HG02852 (cell line): ENCODE results near the gene LRRC36.
A peak's percentile ranks its signal among the peaks of the same experiment; 100 is the strongest.
"Not testable (repeated sequence)": the region's sequence is repeated elsewhere in the genome, so short reads cannot be mapped to it uniquely, and the experiment has no call there.

Source experiments
- ATAC-seq: cut with Tn5 transposase; IDR thresholded peaks from one replicate; pipeline ENCODE4 v1.9.1; 2021; ENCODE audit warnings: mild to moderate bottlenecking, moderate library complexity; ENCODE audit not compliant: unreplicated experiment

LRRC36 gene

DNA sequence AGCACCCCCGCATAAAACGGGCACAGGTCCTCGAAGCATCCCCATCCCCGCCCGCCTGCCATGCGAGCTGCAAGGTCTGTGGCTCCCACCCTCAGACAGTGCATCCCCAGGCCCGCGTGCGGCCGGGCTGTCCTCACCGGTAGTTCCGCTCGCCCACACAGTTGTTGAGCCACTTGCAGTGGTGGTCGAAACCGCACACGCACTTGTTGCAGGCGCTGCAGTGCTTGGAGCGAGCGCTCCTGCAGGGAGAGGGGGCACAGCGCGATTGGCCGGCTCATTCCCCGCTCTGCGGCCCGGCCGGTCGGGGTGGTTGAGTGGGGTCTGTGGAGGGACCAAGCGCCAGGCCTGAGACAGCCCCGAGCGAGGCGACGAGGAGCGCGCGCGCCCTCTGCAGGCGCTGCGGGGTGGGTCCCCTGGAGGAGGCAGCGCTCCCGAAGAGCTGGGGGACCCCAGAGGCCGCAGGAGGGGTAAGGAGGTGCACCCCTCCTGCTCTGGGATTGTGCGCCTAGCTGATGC, 72.7 kb downstream of the LRRC36 start:
- no peak for ATAC-seq

DNA sequence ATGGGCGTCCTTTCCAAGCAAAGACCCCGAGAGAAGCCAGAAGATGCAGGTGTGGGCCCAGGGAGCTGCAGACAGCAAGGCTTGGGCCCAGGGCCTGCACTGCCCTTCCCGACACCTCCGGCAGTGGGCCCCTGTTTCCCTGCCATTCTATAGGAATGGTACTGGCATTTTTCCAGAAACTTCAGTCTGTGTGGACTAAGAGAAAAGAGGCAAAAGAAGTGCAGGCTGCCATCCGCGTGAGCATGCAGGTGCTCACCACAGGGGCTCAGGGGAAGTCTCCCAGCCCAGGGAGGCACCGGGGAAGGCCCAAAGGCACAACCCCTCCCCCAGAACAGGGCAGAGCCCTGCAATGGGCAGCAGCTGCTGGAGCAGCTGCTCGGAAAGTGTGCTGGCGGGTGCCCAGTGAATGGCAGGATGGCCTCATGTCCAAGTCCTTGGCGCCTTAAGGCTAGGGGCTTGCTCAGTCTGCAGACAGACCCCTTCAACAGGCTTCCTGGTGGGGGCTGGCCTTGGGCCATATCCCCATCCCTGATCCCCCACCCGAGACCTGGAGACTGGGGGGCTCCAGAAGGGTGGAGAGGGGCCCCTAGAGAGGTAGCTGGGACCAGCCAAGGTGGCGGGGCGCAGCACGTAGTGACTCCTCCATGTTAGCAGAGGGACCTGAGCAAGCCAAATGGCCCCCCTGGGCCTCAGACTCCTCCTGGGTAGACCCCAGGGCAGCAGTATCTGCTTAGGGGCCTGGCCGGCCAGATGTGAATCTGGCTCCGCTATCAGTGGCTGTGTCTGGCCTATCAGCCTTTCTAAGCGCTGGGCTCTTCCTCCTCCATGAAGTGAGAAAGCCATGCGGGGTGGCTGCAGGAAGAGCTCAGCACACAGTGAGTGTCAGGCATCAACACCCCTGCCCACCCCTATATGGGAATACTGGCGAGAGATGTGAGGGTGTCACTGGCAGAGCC, 73.4 kb downstream of the LRRC36 start:
- ATAC-seq, result no peak

- no peak for ATAC-seq
Observed at GRCh38 chr16:67400901-67401300, 74.3 kb downstream of the LRRC36 start.

DNA sequence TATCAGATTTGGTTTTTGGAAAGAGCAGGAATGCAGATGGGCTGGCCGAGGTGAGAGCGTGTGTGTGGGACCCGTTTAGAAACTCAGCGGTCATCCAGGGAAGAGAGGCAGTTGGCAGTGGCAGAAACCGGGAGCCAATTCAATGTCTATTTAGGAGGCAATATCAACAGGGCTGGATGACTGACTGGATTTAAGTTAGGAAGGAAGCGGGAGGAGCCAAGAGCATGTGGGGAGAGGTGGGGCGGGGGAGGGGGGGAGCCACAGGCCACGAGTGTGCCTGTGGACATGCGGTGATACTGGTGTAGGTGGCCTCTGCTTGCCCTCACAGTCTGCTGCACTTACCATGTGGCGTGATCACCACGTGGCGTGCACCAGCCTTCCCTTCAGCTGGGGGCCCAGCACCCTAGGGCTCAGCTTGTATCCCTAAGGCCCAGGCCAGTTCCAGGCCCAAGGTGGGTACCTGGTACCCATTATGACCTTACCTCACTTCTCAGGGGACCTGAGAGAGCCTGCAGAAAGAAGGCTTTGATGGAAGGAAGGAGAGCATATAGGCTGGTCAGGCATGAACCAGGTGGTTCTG, 77.5 kb downstream of the LRRC36 start:
- no peak for ATAC-seq

GRCh38 chr16:67404740-67405226, 78.2 kb downstream of the LRRC36 start:
- no peak for ATAC-seq

DNA sequence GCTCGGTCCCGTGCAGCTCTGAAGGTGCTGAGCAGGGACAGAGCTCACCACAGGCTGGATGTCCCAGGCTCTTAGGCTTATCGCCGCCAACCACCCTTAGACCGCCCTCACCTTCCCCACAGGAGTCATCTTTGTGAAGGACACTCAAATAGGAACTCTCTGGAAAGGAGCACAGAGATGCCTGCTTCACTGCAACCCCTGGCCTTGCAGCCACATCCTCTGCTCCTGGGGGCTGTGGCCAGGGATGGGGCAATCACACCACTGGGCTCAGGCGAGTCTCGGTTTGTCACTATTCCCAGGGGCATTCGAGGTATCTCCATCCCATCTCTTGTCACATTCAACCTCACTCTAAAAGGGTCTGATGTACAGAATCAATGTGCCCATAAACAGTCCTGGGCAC, 78.7 kb downstream of the LRRC36 start:
- ATAC-seq, result no peak

GRCh38 chr16:67406111-67406971, 79.7 kb downstream of the LRRC36 start:
- no peak for ATAC-seq

- ATAC-seq, result no peak
Observed at GRCh38 chr16:67407176-67407787, 80.7 kb downstream of the LRRC36 start.

GRCh38 chr16:67407788-67408452, 81.3 kb downstream of the LRRC36 start:
- no peak for ATAC-seq

- no peak for ATAC-seq
Observed at GRCh38 chr16:67409631-67410030, 83.0 kb downstream of the LRRC36 start.

GRCh38 chr16:67411339-67411738, 84.7 kb downstream of the LRRC36 start:
- no peak for ATAC-seq

DNA sequence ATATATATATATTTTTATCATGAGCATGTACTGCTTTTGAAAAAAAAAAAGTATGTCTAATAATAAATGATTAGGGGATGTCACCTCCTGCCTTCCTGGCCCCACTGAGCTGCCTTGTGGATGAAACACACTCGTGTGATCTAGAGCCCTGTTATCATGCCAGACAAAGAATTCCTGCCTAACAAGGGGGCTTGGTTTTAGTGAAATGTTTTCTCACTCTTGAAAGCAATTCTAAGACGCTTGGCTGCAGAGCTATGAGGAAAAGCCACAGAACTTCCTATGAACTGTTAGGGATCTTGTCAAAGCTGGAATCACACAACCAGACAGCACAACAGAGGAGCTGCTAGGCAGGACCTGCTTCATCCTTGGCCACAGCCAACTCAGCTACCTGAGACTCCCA, 85.7 kb downstream of the LRRC36 start:
- ATAC-seq, result no peak

- no peak for ATAC-seq
Observed at GRCh38 chr16:67413978-67414911, 87.6 kb downstream of the LRRC36 start.

DNA sequence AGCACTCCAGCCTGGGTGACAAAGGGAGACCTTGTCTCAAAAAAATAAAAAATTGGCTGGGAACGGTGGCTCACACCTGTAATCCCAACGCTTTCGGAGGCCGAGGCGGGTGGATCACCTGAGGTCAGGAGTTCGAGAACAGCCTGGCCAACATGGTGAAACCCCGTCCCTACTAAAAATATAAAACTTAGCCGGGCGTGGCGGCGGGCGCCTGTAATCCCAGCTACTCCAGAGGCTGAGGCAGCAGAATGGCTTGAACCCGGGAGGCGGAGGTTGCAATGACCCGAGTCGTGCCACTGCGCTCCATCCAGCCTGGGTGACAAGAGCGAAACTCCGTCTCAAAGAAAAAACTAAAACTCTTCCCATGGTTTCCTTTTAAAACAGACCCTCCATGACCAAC, 88.8 kb downstream of the LRRC36 start:
- not testable (repeated sequence) for ATAC-seq

GRCh38 chr16:67415872-67416793, 89.5 kb downstream of the LRRC36 start, which contains the start of gene ZDHHC1:
Gene ZDHHC1 (minus strand): TSS chr16:67416477. CDS start chr16:67407775, 8,702 bp downstream.
- peak; percentile 73 for ATAC-seq

DNA sequence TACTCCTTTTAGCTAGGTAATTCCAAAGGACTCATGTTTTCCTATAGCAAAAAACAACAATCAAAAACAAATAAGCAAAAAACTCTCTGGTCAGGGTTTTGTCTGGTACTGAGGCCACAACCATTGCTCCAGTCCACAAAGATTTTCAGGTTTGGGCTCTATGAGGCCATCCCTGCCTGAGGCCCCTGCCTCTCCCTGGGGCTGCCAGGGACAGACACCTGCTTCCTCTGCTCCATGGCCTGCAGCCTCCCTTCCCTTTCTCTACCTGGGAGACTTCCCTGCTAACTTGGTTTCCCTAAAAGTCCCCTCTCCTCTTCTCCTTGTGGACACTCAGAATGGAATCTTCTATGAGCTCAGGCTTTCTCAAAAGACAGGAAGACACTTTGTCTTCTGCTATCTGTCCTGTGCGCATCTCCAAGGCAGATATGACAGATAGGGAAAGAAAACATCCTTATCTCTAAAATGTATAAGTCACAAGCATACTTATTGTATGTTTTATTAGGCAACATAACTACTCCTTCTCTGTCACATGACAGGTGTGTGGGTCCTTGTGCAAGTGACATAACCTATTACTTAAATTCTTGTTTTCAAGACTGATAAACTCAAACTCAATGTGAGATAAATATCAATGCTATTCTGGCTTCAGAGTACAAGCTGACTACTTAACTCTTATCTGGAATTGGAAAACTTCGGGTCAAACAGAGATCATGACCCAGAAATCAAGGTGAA, 90.9 kb downstream of the LRRC36 start:
- no peak for ATAC-seq

GRCh38 chr16:67419502-67419901, 92.9 kb downstream of the LRRC36 start:
- ATAC-seq, result no peak
